Spleen (tissue), 11 donors: ENCODE data around the gene ATG10. TPM values are rescaled to one million over a fixed set of nuclear protein-coding genes. Genes with fewer than 3 reads are reported as not detected.

Experiments used
- DNase-seq: peaks from one replicate; pipeline ENCODE4 v3.0.0-alpha.2; 2020
- H3K27ac ChIP-seq, 8 donors: fragments of 200-600 bp; sonication (generic) in 7 of 8; 1 replicate in 4 of 8; 2 replicates in 4 of 8; pipeline versions ENCODE4 v1.5.0 to v1.8.0; 2016 to 2021; ENCODE audit warnings: inconsistent platforms in 4 of 8, mild to moderate bottlenecking in 4 of 8, moderate library complexity in 1 of 8
- H3K27me3 ChIP-seq, 7 donors: fragments of 200-600 bp; sonication (generic) in 6 of 7; replicated peaks in 1 of 7; 1 replicate in 4 of 7; 2 replicates in 3 of 7; pipeline versions ENCODE4 v1.5.0 to v1.8.0; 2016 to 2021; ENCODE audit warnings: inconsistent platforms in 3 of 7, mild to moderate bottlenecking in 1 of 7
- H3K36me3 ChIP-seq, 6 donors: fragments of 200-600 bp; sonication (generic) in 5 of 6; 1 replicate in 4 of 6; 2 replicates in 2 of 6; pipeline versions ENCODE4 v1.5.0 to v1.8.0; 2016 to 2021; ENCODE audit warnings: inconsistent platforms in 2 of 6
- H3K4me1 ChIP-seq, 6 donors: fragments of 200-600 bp; sonication (generic) in 5 of 6; 1 replicate in 3 of 6; 2 replicates in 3 of 6; pipeline versions ENCODE4 v1.5.0 to v1.8.0; 2016 to 2021; ENCODE audit warnings: inconsistent platforms in 3 of 6
- H3K4me3 ChIP-seq, 8 donors: fragments of 200-600 bp; sonication (generic) in 7 of 8; 1 replicate in 4 of 8; 2 replicates in 4 of 8; pipeline versions ENCODE4 v1.5.0 to v1.8.0; 2016 to 2021; ENCODE audit warnings: inconsistent platforms in 4 of 8, mild to moderate bottlenecking in 4 of 8, moderate library complexity in 2 of 8
- H3K9me3 ChIP-seq, 8 donors: fragments of 200-600 bp; sonication (generic) in 7 of 8; 1 replicate in 4 of 8; 2 replicates in 4 of 8; pipeline versions ENCODE4 v1.5.0 to v1.8.0; 2016 to 2021; ENCODE audit warnings: inconsistent platforms in 4 of 8
- POLR2A ChIP-seq, 3 donors: fragments of 450-650 bp; IDR thresholded peaks; one replicate each; pipeline ENCODE4 v1.5.1; 2017; ENCODE audit warnings: antibody characterized with exemption in 3 of 3, mild to moderate bottlenecking in 1 of 3
- POLR2AphosphoS5 ChIP-seq, 3 donors: sonication (generic); formaldehyde crosslinking; IDR thresholded peaks; one replicate each; pipeline ENCODE4 v1.5.1; 2017; ENCODE audit warnings: antibody characterized with exemption in 3 of 3
- WGBS, 5 donors: extraction: QIAGEN DNeasy Blood & Tissue Kit in 3 of 5; methylation state at CpG; one replicate each; pipeline versions ENCODE4 v1.1.5 to v1.1.7; 2013 to 2018; 5-methylcytosine and 5-hydroxymethylcytosine counted together
- intact Hi-C: fragments of 100-400 bp; cut with DNase I; formaldehyde crosslinking; loops from one replicate; pipeline ENCODE4 v1.15.0; 2023; ENCODE audit warnings: low total_unique reads
- polyA plus RNA-seq, 3 donors: library from polyadenylated mRNA; stranded (reverse); fragments of 200-250 nt; gene quantifications; one replicate each; pipeline ENCODE4 v1.2.1, GENCODE V29; 2013
- total RNA-seq, 7 donors: library from RNA; depleted of rRNA in 3 of 7; stranded (reverse); fragments of >200 nt in 3 of 7; fragmentation: NEBNext Ultra II Directional in 4 of 7; extraction: Animal tissue kit (Norgen Biotek cat#: 25700) in 4 of 7; gene quantifications; one replicate each; pipeline versions ENCODE4 v1.1.0 to v1.2.1, GENCODE V29; 2016 to 2021
- TF ChIP-seq, protein P1 (sequence below), 11 experiments: fragments of 200-600 bp in 7 of 11; fragments of 450-650 bp in 4 of 11; sonication (generic) in 4 of 11; IDR thresholded peaks in 8 of 11; conservative IDR thresholded peaks in 3 of 11; 1 replicate in 7 of 11; 2 replicates in 4 of 11; pipeline versions ENCODE4 v1.4.0 to v1.8.0; 2016 to 2021; ENCODE audit warnings: antibody characterized with exemption in 11 of 11, inconsistent platforms in 4 of 11, mild to moderate bottlenecking in 1 of 11
- donor health status: healthy with polysubstance abuse.
- donor health status: DM: no; HTN: no; CAD: no; lungs with moderate emphysema.
- donor health status: DM: no; HTN: no; CAD: no.
- donor health status: Bipolar disorder and iron deficiency.
- donor health status: healthy.
- donor health status: DM: no; HTN: no; CAD: no.
- donor health status: DM: yes; HTN: yes; CAD: no.

ATG10 gene
- total and polyA plus RNA-seq, 10 donors, result 1.7 to 9.1 (median 5.0) TPM

- Histone ChIP-seq H3K27ac (peak overlapping the region; percentile 84 to 92 (median 90)), H3K36me3 (peaks cover 0 to 44% (median 29%) of the 10 kb centered on the region in 6 donors), H3K4me3 (peak overlapping the region; percentile 62 to 93 (median 88)), H3K9me3 (no peaks in the 10 kb centered on the region), H3K27me3 (no peaks in the 10 kb centered on the region), H3K4me1 (peaks cover 11 to 67% (median 34%) of the 10 kb centered on the region in 6 donors)
- 60 to 69% (median 66%) methylated on average over 11 of the region's 11 CpGs for WGBS, 5 donors
- TF ChIP-seq, protein P1, sequence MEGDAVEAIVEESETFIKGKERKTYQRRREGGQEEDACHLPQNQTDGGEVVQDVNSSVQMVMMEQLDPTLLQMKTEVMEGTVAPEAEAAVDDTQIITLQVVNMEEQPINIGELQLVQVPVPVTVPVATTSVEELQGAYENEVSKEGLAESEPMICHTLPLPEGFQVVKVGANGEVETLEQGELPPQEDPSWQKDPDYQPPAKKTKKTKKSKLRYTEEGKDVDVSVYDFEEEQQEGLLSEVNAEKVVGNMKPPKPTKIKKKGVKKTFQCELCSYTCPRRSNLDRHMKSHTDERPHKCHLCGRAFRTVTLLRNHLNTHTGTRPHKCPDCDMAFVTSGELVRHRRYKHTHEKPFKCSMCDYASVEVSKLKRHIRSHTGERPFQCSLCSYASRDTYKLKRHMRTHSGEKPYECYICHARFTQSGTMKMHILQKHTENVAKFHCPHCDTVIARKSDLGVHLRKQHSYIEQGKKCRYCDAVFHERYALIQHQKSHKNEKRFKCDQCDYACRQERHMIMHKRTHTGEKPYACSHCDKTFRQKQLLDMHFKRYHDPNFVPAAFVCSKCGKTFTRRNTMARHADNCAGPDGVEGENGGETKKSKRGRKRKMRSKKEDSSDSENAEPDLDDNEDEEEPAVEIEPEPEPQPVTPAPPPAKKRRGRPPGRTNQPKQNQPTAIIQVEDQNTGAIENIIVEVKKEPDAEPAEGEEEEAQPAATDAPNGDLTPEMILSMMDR (IDR thresholded peaks at IDR 0.05 in 8 of 11, conservative IDR thresholded peaks at IDR 0.05 in 3 of 11), result no peak
- TF ChIP-seq POLR2A (IDR thresholded peaks at IDR 0.05), result no peak
- TF ChIP-seq POLR2AphosphoS5 (IDR thresholded peaks at IDR 0.05), result no peak
- intact Hi-C loops, result no loop called here
- no peak for DNase-seq
Measured at GRCh38 chr5:82276800-82277612, 305.2 kb downstream of the ATG10 start.

DNA sequence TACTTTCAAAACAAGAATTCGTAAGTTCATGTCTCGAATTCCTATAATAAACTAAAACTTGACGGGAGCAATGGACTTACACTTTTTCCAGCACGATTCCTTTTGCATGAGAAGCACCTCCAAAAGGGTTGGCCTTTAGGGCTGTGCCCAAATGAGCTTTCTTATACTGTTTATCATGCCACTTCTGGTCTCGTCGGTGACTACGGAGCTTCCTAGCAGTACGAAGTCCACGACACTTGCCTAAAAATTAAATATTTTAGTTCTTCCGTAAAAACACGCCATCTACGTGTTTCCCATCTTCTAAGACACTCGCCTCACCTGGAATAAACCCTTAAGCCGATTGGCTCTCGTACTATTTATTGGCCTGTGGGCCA lies 305.8 kb downstream of the ATG10 start:
- Histone ChIP-seq H3K36me3 (peaks cover 0 to 43% (median 29%) of the 10 kb centered on the region in 6 donors), H3K4me3 (peak overlapping the region; percentile 62 to 93 (median 88)), H3K27me3 (no peaks in the 10 kb centered on the region), H3K9me3 (no peaks in the 10 kb centered on the region), H3K4me1 (peaks cover 11 to 67% (median 34%) of the 10 kb centered on the region in 6 donors), H3K27ac (peak overlapping the region; percentile 84 to 92 (median 90))
- WGBS, 5 donors, result 2% methylated on average over 15 of the region's 15 CpGs
- intact Hi-C loops, result no loop called here
- DNase-seq, result no peak
- TF ChIP-seq POLR2AphosphoS5 (IDR thresholded peaks at IDR 0.05), result no peak

DNA sequence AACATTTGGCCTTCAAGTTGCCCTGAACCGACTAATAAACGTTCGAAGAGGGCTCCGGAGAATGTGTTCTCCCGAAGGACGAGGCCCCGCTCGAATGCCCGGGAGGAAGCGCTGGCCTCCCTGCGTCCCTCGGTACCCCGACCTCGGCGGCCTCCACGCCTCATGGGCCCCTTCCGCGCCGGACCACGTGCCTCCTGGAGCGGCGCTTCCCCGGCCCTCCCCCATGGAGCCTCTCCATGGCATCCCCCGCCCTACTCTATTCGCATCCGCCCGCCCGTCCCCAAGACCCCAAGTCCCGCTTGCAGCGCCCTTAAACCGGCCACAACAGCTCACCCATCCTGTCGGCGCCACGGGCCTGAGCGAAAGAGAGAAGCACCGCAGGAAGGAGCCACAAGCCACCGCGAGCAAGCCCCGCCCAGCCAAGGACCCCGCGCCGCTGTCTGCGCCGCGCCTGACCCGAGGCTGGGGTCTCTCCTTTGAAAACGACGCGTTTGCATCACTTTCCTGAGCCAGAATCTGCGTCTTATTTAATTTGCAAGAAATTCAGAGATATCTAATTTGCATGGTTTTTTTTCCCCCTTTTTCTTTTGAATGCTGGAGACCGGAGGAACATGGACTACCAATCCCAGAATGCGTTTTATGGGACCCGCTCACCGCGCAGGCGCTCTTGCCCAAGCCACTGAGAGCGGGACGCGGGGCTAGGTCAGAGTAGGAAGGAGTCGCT lies 306.3 kb downstream of the ATG10 start, which contains the start of gene RPS23:
TSS of gene RPS23 (minus strand) at position 368 of the 724 bp plus-strand sequence. CDS start at position 337, 31 bp downstream.
- DNase-seq, result peak; percentile 97
- 0 to 1% (median 0%) methylated on average over 22 to 60 of the region's 60 CpGs for WGBS, 5 donors
- intact Hi-C loops, result no loop called here
- H3K4me1 ChIP-seq, result peaks cover 11 to 67% (median 34%) of the 10 kb centered on the region in 6 donors
- peak within 1 kb of the TSS; percentile 84 to 92 (median 90) for H3K27ac ChIP-seq
- H3K9me3 ChIP-seq, result no peaks in the 10 kb centered on the region
- H3K27me3 ChIP-seq, result no peaks in the 10 kb centered on the region
- H3K36me3 ChIP-seq, result peaks cover 0 to 37% (median 29%) of the 10 kb centered on the region in 6 donors
- H3K4me3 ChIP-seq, result peak within 1 kb of the TSS; percentile 62 to 93 (median 88)
- TF ChIP-seq, protein P1 (IDR thresholded peaks at IDR 0.05 in 8 of 11, conservative IDR thresholded peaks at IDR 0.05 in 3 of 11), result no peak
- peak in 2 of 3 donors; percentile 68 to 75 for TF ChIP-seq POLR2A (IDR thresholded peaks at IDR 0.05)
- peak; percentile 97 to 99 (median 98) for TF ChIP-seq POLR2AphosphoS5 (IDR thresholded peaks at IDR 0.05)

DNA sequence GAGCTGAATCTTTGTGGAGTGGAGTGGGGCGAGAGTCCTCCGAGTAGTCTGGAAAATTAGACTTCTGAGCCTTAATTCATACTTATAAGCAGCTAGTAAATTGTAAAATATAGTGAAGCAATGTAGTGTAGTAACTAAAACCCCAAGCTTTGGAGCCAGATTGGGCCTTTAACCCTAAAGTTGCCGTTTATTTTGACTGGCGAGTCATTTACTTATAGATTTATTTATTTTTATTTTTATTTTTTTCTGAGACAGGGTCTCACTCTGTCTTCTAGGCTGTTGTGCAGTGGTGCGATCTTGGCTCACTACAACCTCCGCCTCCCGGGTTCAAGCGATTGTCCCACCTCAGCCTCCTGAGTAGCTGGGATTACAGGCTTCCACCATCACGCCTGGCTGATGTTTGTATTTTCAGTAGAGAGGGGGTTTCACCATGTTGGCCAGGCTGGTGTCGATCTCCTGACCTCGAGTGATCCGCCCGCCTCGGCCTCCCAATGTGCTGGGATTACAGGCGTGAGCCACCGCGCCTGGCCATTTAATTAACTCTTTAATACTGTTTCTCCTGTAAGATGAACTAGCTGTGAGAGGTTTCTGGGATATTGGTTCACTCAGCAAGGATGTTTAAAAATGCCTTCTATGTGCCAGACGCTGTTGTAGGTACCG lies 307.0 kb downstream of the ATG10 start:
- intact Hi-C loops, result no loop called here
- no peak for TF ChIP-seq POLR2A (IDR thresholded peaks at IDR 0.05)
- no peak for TF ChIP-seq POLR2AphosphoS5 (IDR thresholded peaks at IDR 0.05)
- TF ChIP-seq, protein P1 (IDR thresholded peaks at IDR 0.05 in 8 of 11, conservative IDR thresholded peaks at IDR 0.05 in 3 of 11), result no peak
- peak overlapping the region; percentile 62 to 93 (median 88) for H3K4me3 ChIP-seq
- peaks cover 11 to 63% (median 32%) of the 10 kb centered on the region in 6 donors for H3K4me1 ChIP-seq
- peak; percentile 79 for DNase-seq
- 30 to 67% (median 50%) methylated on average over 19 of the region's 19 CpGs for WGBS, 5 donors
- no peaks in the 10 kb centered on the region for H3K27me3 ChIP-seq
- peaks cover 0 to 31% (median 29%) of the 10 kb centered on the region in 6 donors for H3K36me3 ChIP-seq
- H3K27ac ChIP-seq, result peak overlapping the region; percentile 84 to 92 (median 90)
- no peaks in the 10 kb centered on the region for H3K9me3 ChIP-seq
